ENCODE results near the gene FZD10. TPM values are rescaled to one million over a fixed set of nuclear protein-coding genes. Genes with fewer than 3 reads are reported as not detected.

Gene FZD10
- polyA plus RNA-seq, 1 donor (not counting 4 experiments of a cell fraction or from before 2014, with no cell fraction given) = 0.55 TPM

- Histone ChIP-seq H3K4me1 (ENCODE audit: control insufficient read depth, extremely low read depth, insufficient read depth, low read length) (no peaks in the 10 kb centered on the region), H3K36me3 (ENCODE audit: control insufficient read depth in 2 of 2, extremely low read depth in 1 of 2, insufficient read depth in 2 of 2, low read length in 2 of 2) (no peaks in the 10 kb centered on the region), H3K4me2 (ENCODE audit: control insufficient read depth, extremely low read depth, insufficient read depth, low read depth, low read length) (no peak overlapping the region), H3K9me1 (ENCODE audit: control insufficient read depth, extremely low read depth, insufficient read depth, low read length) (no peaks in the 10 kb centered on the region), H3K79me2 (ENCODE audit: control insufficient read depth, insufficient read depth, low read length) (no peaks in the 10 kb centered on the region), H3K9me3 (ENCODE audit: control insufficient read depth, low read depth, low read length) (no peaks in the 10 kb centered on the region), H3K9ac (ENCODE audit: control insufficient read depth, extremely low read depth, insufficient read depth, low read length) (no peak overlapping the region), H3K4me3 (ENCODE audit: control insufficient read depth in 2 of 3, extremely low read depth in 1 of 3, insufficient read depth in 2 of 3, low read depth in 1 of 3, low read length in 3 of 3) (no peak overlapping the region), H3K27ac (ENCODE audit: control insufficient read depth, insufficient read depth, low read length) (no peak overlapping the region), H3K27me3 (ENCODE audit: control insufficient read depth, extremely low read depth, insufficient read depth, low read length) (no peaks in the 10 kb centered on the region), H4K20me1 (ENCODE audit: control insufficient read depth, extremely low read depth, insufficient read depth, low read length) (no peaks in the 10 kb centered on the region), H2AFZ (ENCODE audit: control insufficient read depth, low read length) (no peak overlapping the region)
- FAIRE-seq (no peak), DNase-seq (ENCODE audit: low read depth, low spot score) (no peak)
- dilution Hi-C loops (cut with MboI; ENCODE audit: extremely low pct_ligation_motif_present, low sequenced_read_pairs) = no loop called here
- TF ChIP-seq EZH2 (IDR thresholded peaks at IDR 0.05; ENCODE audit: low read length) = no peak
- no peak for TF ChIP-seq CTCF (optimal IDR thresholded peaks at IDR 0.05 in 1 of 3, IDR thresholded peaks at IDR 0.05 in 1 of 3, conservative IDR thresholded peaks at IDR 0.05 in 1 of 3; ENCODE audit: extremely low read depth in 1 of 3, insufficient read depth in 2 of 3, low read length in 3 of 3)
Measured at GRCh38 chr12:130198663-130199060, 36.4 kb downstream of the FZD10 start.

- FAIRE-seq = no peak
- H3K27me3 ChIP-seq (ENCODE audit: control insufficient read depth, extremely low read depth, insufficient read depth, low read length) = no peaks in the 10 kb centered on the region
Measured at GRCh38 chr12:130199581-130200390, 37.5 kb downstream of the FZD10 start.

More at GRCh38 chr12:130199581-130200390, 37.5 kb downstream of the FZD10 start:
- Histone ChIP-seq H3K4me2 (ENCODE audit: control insufficient read depth, extremely low read depth, insufficient read depth, low read depth, low read length) (no peak overlapping the region), H3K79me2 (ENCODE audit: control insufficient read depth, insufficient read depth, low read length) (no peaks in the 10 kb centered on the region), H3K9me1 (ENCODE audit: control insufficient read depth, extremely low read depth, insufficient read depth, low read length) (no peaks in the 10 kb centered on the region), H3K4me1 (ENCODE audit: control insufficient read depth, extremely low read depth, insufficient read depth, low read length) (no peaks in the 10 kb centered on the region), H3K9me3 (ENCODE audit: control insufficient read depth, low read depth, low read length) (no peaks in the 10 kb centered on the region), H4K20me1 (ENCODE audit: control insufficient read depth, extremely low read depth, insufficient read depth, low read length) (no peaks in the 10 kb centered on the region), H3K4me3 (ENCODE audit: control insufficient read depth in 2 of 3, extremely low read depth in 1 of 3, insufficient read depth in 2 of 3, low read depth in 1 of 3, low read length in 3 of 3) (no peak overlapping the region), H3K27ac (ENCODE audit: control insufficient read depth, insufficient read depth, low read length) (no peak overlapping the region), H2AFZ (ENCODE audit: control insufficient read depth, low read length) (no peak overlapping the region), H3K9ac (ENCODE audit: control insufficient read depth, extremely low read depth, insufficient read depth, low read length) (no peak overlapping the region), H3K36me3 (ENCODE audit: control insufficient read depth in 2 of 2, extremely low read depth in 1 of 2, insufficient read depth in 2 of 2, low read length in 2 of 2) (no peaks in the 10 kb centered on the region)
- TF ChIP-seq EZH2 (IDR thresholded peaks at IDR 0.05; ENCODE audit: low read length) = no peak
- no peak for TF ChIP-seq CTCF (optimal IDR thresholded peaks at IDR 0.05 in 1 of 3, IDR thresholded peaks at IDR 0.05 in 1 of 3, conservative IDR thresholded peaks at IDR 0.05 in 1 of 3; ENCODE audit: extremely low read depth in 1 of 3, insufficient read depth in 2 of 3, low read length in 3 of 3)
- no peak for DNase-seq (ENCODE audit: low read depth, low spot score)
- dilution Hi-C loops (cut with MboI; ENCODE audit: extremely low pct_ligation_motif_present, low sequenced_read_pairs) = no loop called here

All from keratinocyte (primary cell).